C4-2B (cell line): ENCODE measurements around the gene SPOCK1.
"Not testable (repeated sequence)": the region's sequence is repeated elsewhere in the genome, so short reads cannot be mapped to it uniquely, and the experiment has no call there.

Source experiments
- H3K27ac ChIP-seq: fragments of 450-650 bp; 2 replicates; pipeline ENCODE4 v1.5.1; 2017
- CTCF ChIP-seq: fragments of 450-650 bp; conservative IDR thresholded peaks from 2 replicates; pipeline ENCODE4 v1.5.1; 2017; ENCODE audit warnings: mild to moderate bottlenecking
- ZFX ChIP-seq: fragments of 450-650 bp; IDR thresholded peaks from 2 replicates; pipeline ENCODE4 v1.6.1; 2017

SPOCK1 gene

GRCh38 chr5:137498736-137499505 is at the start of gene SPOCK1:
Gene SPOCK1, minus strand, starts transcription at chr5:137499326.
- H3K27ac ChIP-seq, result no peak within 1 kb of the TSS
- TF ChIP-seq CTCF (peak; percentile 95), ZFX (no peak)

GRCh38 chr5:137545956-137546355 is 46.8 kb upstream of the SPOCK1 start:
- no peak for TF ChIP-seq ZFX
- no peak for TF ChIP-seq CTCF

GRCh38 chr5:137535449-137535848 is 36.3 kb upstream of the SPOCK1 start:
- not testable (repeated sequence) for H3K27ac ChIP-seq

More at GRCh38 chr5:137545956-137546355, 46.8 kb upstream of the SPOCK1 start:
- H3K27ac ChIP-seq, result no peak overlapping the region

- no peak overlapping the region for H3K27ac ChIP-seq
- TF ChIP-seq ZFX (no peak), CTCF (no peak)
Observed at GRCh38 chr5:137533963-137534362, 34.8 kb upstream of the SPOCK1 start.

GRCh38 chr5:137531266-137531665 is 32.1 kb upstream of the SPOCK1 start:
- TF ChIP-seq CTCF (no peak), ZFX (no peak)
- H3K27ac ChIP-seq, result no peak overlapping the region

- no peak for TF ChIP-seq CTCF
- no peak overlapping the region for H3K27ac ChIP-seq
Observed at GRCh38 chr5:137521246-137521645, 22.1 kb upstream of the SPOCK1 start.

GRCh38 chr5:137516961-137517360 is 17.8 kb upstream of the SPOCK1 start:
- H3K27ac ChIP-seq, result no peak overlapping the region
- no peak for TF ChIP-seq CTCF
- TF ChIP-seq ZFX, result no peak

- TF ChIP-seq CTCF, result no peak
- TF ChIP-seq ZFX, result no peak
- no peak overlapping the region for H3K27ac ChIP-seq
Observed at GRCh38 chr5:137516251-137516797, 17.2 kb upstream of the SPOCK1 start.
